SK-N-SH treated with all-trans-retinoic acid at 6 μM for 48 hours (cell line): ENCODE data around the gene LYVE1.

Experiments used
- BACH2 ChIP-seq: fragments of 250-450 bp; sonication (Bioruptor Pico); IDR thresholded peaks from 2 replicates; pipeline ENCODE4 v1.9.0; 2021; ENCODE audit warnings: mild to moderate bottlenecking, borderline replicate concordance
- CREB5 ChIP-seq: fragments of 250-450 bp; sonication (Bioruptor Pico); IDR thresholded peaks from 2 replicates; pipeline ENCODE4 v1.5.1; 2020; ENCODE audit warnings: low read depth, mild to moderate bottlenecking, moderate library complexity
- ESRRG ChIP-seq: fragments of 250-450 bp; sonication (Bioruptor Pico); IDR thresholded peaks from 2 replicates; pipeline ENCODE4 v1.6.1; 2021; ENCODE audit warnings: mild to moderate bottlenecking
- OSR1 ChIP-seq: fragments of 250-450 bp; sonication (Bioruptor Pico); IDR thresholded peaks from 2 replicates; pipeline ENCODE4 v1.8.0; 2022; ENCODE audit warnings: moderate library complexity, mild to moderate bottlenecking, inconsistent platforms
- SNAI2 ChIP-seq: fragments of 250-450 bp; sonication (Bioruptor Pico); IDR thresholded peaks from 2 replicates; pipeline ENCODE4 v1.5.0; 2020; ENCODE audit warnings: mild to moderate bottlenecking, moderate library complexity
- ZC3H10 ChIP-seq: fragments of 250-450 bp; sonication (Bioruptor Pico); IDR thresholded peaks from 2 replicates; pipeline ENCODE4 v1.5.1; 2021; ENCODE audit warnings: mild to moderate bottlenecking, moderate library complexity
- ZFP30 ChIP-seq: fragments of 450-650 bp; formaldehyde crosslinking; IDR thresholded peaks from 2 replicates; pipeline ENCODE4 v1.5.0; 2022; ENCODE audit warnings: mild to moderate bottlenecking, moderate library complexity

- no peak for TF ChIP-seq SNAI2 (CRISPR knock-in tag)
- no peak for TF ChIP-seq OSR1 (CRISPR knock-in tag)
- no peak for TF ChIP-seq CREB5 (CRISPR knock-in tag)
- no peak for TF ChIP-seq ZFP30 (CRISPR knock-in tag)
- TF ChIP-seq BACH2 (CRISPR knock-in tag), result no peak
- TF ChIP-seq ZC3H10 (CRISPR knock-in tag), result no peak
- no peak for TF ChIP-seq ESRRG
Observed at GRCh38 chr11:10568486-10568941, at the start of gene LYVE1.
